NCI-H748 (cell line): ENCODE data around the gene WDFY2.
A peak's percentile ranks its signal among the peaks of the same experiment; 100 is the strongest.
"Not testable (repeated sequence)": the region's sequence is repeated elsewhere in the genome, so short reads cannot be mapped to it uniquely, and the experiment has no call there.

ENCODE experiments used
- DNase-seq: peaks from one replicate; lab custom pipeline; 2025; ENCODE audit not compliant: unreplicated experiment; lab: John Stamatoyannopoulos, UW

Gene WDFY2

DNA sequence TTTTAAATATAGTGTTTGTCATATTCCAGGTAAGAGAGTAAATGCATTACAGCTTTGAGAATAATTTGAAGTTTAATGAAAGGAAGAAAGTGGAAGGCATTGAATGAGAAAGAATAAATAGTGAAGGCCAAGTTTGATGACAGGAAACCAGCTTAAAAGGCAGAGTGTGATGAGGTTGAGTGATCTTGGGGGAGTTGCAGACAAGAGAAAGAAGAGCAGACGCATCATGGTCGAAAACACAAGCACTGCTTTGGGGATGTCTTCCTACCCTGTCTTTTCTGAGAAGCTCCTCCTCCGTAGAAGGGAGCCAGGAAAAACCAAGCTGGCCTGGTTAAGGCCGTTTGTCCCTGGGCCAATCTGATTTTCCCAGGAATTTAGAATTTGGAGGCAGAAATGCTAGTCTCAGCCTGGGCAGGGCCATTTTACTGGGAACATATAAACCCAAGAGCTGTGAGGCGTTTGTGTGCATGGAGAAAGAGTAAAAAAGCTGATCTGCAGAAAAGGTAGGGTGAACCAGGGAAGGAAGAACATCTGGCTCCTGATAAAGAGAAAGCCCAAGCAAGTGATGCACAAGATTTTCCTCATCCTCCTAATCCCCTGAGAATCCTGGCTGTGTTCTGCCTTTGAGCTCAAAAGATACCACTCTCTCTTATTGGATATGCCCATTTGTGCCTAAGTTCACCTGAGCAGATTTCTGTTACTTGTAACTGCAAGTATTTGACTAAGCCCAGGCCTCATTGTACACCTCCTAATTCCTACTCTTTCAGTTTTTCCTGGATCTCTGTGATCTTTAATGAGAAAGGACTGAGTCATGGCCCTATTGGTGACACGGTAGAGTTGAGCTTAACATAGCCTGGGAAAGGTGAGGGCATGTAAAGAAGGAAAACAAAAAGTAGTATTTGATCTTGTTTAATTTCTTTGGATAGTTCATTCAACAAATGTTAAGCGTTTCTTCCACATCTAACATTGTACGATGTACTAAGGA is 80.0 kb downstream of the WDFY2 start:
- DNase-seq, result no peak

DNA sequence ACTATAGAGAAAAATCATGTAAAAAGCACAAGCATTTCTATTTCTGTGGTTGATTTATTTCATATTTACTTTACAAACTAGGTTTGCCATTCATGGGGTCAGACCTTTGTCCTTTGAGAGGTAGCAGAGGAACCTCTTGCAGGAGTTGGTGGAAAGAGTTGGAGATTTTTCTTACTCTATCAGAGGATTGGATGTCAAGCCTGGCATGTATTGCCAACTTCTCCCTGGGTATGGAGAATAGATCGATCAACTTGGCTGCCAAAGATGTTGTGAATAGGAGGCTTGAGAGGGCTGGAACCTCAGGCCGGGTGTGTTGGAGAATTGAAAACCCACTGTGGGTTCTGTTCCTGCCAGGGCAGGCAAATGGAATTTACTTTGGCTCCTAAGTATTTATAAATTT is 81.2 kb downstream of the WDFY2 start:
- no peak for DNase-seq

DNA sequence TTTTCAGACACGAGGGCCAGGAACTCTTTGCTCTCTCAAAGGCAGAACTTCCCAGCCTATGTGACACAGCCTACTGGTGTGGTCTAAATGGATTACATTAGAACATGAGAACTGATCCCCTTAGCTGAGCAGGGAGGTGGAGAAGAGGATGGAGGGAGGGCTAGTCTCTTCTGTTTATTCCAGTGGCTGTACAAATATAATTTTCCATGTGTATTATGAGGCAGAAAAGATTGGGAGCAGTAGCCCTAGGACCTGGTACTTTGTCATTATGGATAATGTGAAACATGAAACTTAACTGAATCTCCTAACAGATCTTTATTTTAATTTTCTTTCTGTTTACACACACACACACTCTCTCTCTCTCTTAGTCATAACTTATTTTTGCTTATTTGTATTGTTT is 82.1 kb downstream of the WDFY2 start:
- DNase-seq, result peak; percentile 52

DNA sequence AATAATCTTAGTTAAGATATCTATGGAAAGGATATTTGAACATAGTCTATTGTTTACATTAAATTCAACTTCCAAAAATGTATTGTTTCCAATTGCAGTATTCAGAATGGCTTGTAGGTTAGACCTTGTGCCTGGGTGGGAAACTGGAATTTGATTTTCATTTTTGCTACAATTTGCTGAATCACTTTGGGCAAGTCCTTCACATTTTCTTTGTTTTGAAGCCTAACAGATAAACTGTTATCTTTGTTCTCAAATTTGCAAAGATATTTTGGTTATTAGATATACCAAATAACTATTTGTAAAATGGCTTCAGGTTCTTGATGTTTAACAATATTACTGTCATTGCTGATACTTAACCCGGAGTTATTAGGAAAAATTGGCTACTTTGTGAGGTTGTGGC is 82.6 kb downstream of the WDFY2 start:
- DNase-seq, result no peak

DNA sequence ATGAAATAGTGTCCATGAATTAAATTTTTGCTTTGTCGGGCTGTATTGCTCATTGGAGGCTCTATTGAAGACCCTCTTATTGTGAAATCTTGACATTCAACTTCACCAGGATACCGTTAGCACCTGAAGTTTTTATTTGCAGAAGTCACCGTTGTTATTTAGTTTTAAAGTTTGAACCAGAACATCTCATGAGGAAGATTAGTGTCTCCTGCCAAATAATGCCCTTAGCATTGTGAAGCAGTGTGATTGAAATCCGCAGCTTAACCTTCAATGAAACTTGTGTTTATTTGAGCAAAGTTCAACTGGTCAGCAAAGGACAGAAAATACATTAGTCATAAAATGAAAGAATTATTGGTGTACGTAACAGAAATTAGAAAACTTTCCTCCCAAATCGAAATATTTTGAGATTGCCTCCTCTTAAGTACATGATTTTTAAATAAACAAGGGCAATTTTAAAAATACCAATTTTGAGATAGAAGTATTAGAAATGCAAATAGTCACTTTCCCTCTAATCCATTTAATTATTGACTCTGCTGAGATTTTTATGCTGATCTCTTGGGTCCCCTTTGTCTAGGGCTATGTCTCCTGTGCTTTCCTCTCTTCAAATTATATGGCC is 84.4 kb downstream of the WDFY2 start:
- peak; percentile 17 for DNase-seq

DNA sequence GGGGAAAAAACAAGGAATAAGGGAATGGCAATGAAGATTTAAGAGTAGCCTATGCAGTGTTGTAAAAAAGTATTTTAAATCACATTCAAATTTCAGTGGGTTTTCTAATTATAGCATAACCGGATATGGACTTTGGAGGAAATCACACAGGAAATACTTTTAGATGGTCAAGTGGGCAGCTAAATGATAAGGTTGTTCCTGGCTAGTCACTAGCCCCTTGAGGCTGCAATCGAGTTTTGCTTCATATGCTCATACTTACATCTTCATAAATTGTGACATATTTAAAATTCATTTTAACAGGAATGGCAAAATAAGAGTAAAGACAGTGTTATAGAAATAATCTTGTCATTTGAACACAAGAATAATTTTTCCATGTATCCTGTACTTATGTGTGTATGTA is 88.9 kb downstream of the WDFY2 start:
- no peak for DNase-seq

DNA sequence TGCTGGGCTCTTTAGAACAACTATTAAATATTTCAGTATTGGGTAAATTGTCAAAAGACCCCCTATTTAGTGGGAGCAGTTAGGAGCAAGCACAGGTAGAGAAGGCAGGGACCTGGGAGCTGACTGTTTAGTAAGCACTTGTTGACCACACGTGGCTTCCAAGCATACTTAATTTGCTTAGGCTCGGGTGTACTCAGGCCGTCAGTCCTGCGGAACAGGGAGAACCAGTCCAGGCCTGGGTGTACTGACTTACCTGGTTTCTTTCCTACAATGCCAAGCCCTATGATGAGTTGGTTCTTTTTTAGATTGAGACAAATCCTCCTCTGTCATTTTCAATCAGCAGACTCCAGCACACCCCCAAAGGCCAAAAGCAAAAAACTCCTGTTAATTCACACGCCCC is 90.0 kb downstream of the WDFY2 start:
- peak; percentile 59 for DNase-seq

DNA sequence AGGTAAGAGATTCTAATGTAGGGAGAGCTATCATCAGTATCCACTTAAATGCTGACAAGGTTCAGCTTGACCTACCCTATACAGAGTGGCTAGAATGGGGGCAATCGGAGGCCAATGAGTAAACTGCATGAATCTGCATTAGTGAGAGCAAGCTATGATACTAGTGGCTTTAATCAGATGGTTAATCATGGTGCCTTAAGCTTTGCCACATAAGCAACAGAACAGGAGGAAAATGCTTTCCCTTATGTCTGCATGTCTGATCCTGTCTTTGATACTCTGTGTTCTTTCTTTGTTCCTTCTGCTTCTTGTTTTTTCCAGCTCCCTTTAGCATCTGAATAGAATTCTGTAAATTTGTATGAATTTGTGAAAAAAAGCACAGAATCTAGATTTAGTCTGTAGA is 91.1 kb downstream of the WDFY2 start:
- DNase-seq, result no peak

DNA sequence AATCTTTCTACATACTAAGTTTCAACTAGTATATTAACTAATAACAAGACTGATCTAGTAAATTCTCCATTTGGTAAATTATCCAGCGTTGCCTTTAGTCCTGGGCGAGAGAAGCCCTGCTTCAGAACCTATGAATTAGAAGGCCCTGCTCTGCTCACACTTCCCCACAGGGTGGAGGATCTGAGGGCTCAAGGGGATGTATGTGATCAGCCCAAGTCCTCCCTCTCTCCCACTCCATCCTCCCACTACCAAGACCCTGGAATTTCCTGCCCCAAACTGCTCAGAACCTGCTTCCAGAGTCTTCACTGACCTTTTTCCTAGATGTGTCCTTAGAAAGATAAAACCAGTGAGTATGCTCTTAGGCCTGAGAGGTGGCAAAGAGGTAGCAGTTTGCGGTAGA is 91.6 kb downstream of the WDFY2 start:
- DNase-seq, result no peak

DNA sequence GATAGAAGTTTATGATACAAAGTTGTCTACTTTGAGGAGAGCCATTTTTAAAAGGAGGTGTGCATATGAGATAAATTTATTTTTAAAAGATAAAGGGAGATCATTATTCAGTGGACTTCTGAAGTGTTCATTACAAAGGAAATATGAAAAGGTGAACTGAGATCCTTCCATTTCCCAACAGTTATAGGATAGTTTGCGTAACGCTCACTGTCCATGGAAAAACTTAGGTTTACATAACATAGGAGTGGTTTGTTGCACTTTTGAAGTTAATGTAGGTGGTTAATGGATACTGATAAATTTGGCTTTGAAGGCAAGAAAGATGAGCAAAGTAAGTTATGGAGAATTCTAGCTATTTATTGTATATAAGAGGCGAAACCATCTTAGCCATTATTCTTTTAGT is 92.5 kb downstream of the WDFY2 start:
- no peak for DNase-seq

DNA sequence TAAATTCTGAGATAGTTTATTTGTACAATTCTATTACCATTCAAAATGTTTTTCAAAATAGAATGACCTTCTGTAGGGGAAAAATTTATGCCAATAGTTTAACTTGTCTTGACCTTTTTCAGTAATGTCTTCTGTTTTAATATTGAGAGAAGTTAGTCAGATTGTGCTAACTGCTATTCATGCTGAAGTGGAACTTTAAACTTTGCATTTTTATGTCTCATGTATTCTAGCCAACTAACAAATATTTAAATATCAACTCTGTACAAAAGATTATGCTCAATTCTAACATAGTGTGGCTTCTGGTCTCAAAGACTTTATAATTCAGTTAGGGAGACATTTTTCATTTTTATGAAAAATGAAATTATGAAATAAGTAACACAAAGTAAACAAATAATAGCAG is 94.2 kb downstream of the WDFY2 start:
- no peak for DNase-seq

DNA sequence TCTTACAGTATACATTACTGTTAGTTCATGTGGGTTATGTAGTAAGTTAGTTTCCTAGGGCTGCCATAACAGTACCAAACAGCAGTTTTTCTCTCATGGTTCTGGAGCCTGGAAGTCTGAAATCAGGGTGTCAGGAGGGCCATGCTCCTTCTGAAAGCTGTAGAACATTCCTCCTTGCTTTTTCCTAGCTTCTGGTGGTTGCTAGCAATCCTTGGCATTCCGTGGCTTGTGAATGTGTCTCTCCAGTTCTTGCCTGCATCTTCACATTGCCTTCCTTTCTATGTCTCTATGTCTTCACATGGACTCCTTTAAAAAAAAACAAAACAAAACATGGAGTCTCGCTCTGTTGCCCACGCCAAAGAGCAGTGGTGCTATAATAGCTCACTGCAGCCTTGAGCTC is 95.4 kb downstream of the WDFY2 start:
- DNase-seq, result no peak

DNA sequence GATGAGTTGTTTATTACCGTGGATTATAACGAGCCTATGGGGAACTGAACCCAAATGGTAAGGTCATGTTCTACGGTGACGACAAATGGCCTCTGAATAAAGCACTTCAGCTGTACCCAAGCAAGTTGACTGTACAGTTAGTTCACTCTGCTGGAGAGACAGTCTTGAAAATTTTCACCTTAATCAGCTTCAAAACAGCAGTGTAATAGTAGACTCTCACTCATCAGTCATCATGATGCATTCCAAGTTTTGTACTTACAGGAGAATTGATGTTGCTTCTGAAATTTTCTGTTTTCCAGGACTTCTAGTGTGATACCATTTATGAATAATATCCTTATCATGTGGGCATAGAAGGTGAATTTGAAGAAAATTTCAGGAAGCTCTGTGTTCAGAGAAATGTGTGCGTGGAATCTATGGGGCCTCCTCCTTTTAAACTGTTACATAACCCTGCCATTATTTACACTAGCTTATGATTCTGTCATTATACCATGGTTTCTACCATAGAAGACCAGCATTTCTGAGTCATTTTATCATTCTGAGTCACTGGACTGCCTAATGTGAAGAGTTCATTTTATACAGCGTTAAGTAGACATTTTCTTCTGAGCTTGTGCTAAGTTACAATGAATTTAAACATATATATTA is 96.9 kb downstream of the WDFY2 start:
- no peak for DNase-seq

DNA sequence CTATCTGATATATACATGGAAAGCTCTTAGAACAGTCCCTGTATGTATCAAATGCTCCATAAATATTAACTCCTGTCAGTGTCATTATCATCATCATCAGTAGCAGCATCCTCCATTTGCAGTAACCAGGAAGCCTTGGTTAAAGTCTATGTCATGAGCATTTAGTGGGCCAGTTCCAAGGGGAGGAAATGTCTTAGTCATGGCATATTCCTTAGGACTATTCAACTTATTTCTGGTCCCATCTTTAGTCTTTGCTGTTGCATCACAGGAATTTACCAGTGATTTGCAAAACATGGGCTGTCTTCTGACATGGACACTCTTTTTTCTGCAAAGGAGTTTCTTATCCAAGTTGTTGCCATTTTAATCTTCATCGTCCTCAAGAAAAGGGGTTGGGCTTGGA is 98.4 kb downstream of the WDFY2 start:
- no peak for DNase-seq

DNA sequence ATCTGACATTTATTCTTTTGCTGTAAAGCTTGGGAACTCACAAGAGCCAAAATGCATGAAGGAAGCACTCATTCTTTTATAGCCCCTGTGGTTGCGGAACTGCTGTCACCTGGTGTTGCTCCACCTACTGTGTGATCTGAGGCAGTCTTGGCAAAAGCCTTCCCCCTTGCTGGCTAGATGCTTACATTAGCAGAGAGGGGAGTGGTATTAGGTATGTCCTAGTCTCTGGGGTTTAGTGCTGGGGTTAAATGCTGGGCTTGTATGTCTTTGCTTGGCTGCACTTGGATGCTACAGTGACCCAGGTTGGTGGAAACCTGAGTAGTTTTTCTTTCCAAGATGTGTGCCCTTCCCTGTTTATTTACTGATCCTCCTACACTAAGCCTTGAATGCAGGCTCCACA is 99.3 kb downstream of the WDFY2 start:
- DNase-seq, result no peak

DNA sequence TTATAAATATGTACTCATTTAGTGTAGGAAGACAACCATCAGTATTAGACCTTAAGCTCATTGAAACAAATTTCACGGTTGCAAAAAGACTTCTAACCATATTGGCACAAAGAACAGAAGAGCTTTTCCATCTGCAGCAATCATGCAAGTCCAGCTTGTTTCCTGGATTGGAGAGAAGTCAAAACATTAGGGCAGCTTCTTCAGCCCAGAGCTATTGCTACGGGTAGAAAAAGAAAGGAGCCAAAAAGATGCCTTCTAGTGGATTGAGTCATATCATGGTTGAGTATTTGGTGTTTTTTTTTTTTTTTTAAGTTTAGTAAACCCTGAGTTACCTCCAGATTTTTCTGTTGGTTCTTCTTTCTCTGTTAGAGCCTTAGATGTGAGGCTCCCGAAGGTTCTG is 99.8 kb downstream of the WDFY2 start:
- DNase-seq, result no peak

DNA sequence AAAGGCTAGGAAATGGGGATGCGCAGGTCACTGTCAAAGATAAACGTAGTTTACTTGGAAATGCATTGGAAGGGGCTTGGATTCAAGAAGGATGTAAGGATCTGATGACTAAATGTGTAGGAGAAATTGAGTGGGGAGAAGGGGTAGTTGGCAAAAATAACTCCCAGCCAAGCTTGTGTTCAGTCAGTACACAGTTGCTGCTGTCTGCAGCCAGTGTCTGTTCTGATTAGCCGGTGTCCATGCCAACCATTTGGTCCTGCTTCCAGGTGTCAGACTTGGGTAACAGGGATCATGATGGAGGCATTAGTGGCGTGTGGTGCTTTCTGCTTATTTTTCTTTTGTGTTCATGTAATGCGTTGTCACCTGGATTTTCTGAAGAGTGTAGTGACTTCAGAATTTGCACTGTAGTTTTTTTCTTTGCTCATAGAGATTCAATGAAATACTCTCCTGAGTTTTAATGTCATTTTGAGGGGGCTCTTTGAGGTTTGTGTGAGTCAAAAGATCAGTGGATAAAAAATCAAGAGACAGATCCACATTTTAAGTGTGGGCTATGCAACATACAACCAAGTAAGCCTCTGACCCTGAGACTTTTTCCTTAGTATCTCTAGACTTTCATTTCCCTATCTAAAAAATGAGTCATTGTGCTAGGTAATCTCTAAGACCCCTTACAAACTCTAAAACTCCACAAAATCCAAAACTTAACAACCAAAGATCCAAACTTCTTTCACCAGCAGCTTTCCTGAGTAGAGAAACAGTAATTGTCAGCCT is 103.9 kb downstream of the WDFY2 start:
- DNase-seq, result peak; percentile 22

DNA sequence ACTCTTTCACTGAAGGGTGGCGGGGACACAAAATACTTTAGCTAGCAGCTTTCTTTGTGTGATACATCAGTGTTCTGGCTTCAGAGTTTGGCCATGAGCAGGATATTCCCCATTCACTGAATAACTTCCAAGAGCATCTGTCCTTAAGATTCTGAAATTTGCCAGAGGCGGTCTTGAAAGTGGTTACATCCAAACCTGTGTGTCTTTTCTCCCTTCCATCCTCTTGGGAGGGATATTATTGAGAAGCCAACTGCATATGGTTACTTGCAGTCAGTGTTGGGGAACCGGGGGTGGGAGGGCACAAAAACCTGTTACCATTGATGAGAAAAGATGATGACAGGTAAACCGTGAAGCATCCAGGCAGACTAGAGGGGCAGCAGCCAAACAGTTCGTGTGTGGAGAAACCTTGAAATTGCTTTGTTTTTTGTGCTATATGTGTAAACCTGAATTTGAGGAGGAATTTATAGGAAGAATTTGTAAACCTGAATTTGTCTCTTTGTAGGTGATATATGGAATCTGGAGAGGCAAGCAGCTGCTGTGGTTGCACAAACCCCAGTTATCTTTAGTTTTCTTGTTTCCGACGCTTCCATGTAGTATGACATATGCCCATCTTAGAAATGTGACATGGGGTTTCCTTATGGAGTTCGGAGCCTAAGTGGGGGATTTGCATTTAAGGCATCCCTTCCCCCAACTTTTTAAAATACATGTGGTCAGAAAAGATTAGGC is 104.8 kb downstream of the WDFY2 start:
- DNase-seq, result no peak

DNA sequence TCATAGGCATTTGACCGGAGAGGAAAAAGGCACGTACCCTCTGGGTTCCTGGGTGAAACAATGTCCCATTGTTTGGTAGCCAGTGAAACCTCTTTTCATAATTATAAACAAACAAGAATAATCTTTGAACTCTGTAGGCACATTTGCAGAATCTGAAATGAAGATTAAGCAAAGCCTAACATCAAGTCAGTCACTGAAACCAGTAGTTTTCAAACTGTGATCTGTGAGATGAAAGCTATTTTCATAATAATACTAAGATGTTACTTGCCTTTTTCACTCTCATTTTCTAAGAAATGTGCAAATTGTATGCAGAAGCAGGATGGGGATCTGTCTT is 105.4 kb downstream of the WDFY2 start:
- no peak for DNase-seq

DNA sequence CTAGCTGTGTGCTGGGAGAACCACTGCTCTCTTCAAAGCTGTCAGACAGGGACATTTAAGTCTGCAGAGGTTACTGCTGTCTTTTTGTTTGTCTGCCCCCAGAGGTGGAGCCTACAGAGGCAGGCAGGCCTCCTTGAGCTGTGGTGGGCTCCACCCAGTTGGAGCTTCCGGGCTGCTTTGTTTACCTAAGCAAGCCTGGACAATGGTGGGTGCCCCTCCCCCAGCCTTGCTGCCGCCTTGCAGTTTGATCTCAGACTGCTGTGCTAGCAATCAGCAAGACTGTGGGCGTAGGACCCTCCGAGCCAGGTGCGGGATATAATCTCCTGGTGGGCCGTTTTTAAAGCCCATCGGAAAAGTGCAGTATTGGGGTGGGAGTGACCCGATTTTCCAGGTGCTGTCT is 111.4 kb downstream of the WDFY2 start:
- DNase-seq, result not testable (repeated sequence)

DNA sequence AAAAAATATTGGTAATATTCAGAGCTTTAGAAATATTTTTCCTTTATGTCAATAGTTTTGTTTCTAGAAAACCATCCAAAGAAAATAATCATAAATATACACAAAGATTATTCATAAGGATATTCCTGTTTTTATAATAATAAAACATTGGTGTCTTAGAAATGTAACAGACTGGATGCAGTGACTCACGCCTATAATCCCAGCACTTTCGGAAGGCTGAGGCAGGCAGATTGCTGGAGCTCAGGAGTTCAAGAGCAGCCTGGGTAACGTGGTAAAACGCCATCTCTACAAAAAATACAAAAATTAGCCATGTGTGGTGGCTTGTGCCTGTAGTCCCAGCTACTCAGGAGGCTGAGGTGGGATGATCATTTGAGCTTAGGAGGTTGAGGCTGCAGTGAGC is 112.9 kb downstream of the WDFY2 start:
- DNase-seq, result no peak
